NB4 (cell line): ENCODE results near the gene AEBP2.

Experiments
- CTCF ChIP-seq: IDR thresholded peaks from one replicate; pipeline ENCODE4 v1.5.1; 2012; ENCODE audit warnings: low read depth, low read length
- MAX ChIP-seq: IDR thresholded peaks from 2 replicates; pipeline ENCODE4 v1.6.1; 2011; ENCODE audit warnings: low read depth, low read length
- POLR2A ChIP-seq: IDR thresholded peaks from 2 replicates; pipeline ENCODE4 v1.6.1; 2011; ENCODE audit warnings: mild to moderate bottlenecking; ENCODE audit not compliant: insufficient read length; ENCODE audit errors: extremely low read depth

- no peak for TF ChIP-seq CTCF
- TF ChIP-seq POLR2A, result no peak
- no peak for TF ChIP-seq MAX
These were observed 100.5 kb downstream of the AEBP2 start for GRCh38 chr12:19539836-19540235.
